ENCODE results near the gene UGT1A10. TPM values are rescaled to one million over a fixed set of nuclear protein-coding genes. Genes with fewer than 3 reads are reported as not detected.

UGT1A10 gene
- total RNA-seq, 1 experiment from 2014 or later: 0.11 TPM

- H4K20me1 ChIP-seq (ENCODE audit: insufficient read depth, low read depth, low read length): no peaks in the 10 kb centered on the region
- no peaks in the 10 kb centered on the region for H3K9me2 ChIP-seq (replicated peaks; ENCODE audit: insufficient read depth, low read length)
- no peak overlapping the region for H3K4me2 ChIP-seq (ENCODE audit: low read depth, low read length, poor library complexity, severe bottlenecking)
- H3K36me3 ChIP-seq (ENCODE audit: insufficient read depth, low read length): no peaks in the 10 kb centered on the region
- H3K27me3 ChIP-seq (ENCODE audit: low read length): no peaks in the 10 kb centered on the region; the same call in 1 of the 2 replicates
- H3K9ac ChIP-seq (ENCODE audit: low read length): no peak overlapping the region
- H3K9me3 ChIP-seq (ENCODE audit: low read length): no peaks in the 10 kb centered on the region
- H3K27ac ChIP-seq (ENCODE audit: low read length): no peak overlapping the region
- no peak for DNase-seq
- no peaks in the 10 kb centered on the region for H3K79me2 ChIP-seq (ENCODE audit: low read length)
- H3K4me1 ChIP-seq (ENCODE audit: low read length): peaks cover 11% of the 10 kb centered on the region
- H2AFZ ChIP-seq (ENCODE audit: low read length): no peak overlapping the region
- H3K4me3 ChIP-seq (ENCODE audit: low read length): no peak overlapping the region
Observed at GRCh38 chr2:233789554-233789953, 153.3 kb downstream of the UGT1A10 start.

- no peak overlapping the region for H2AFZ ChIP-seq (ENCODE audit: low read length)
- no peak overlapping the region for H3K9ac ChIP-seq (ENCODE audit: low read length)
- H3K4me2 ChIP-seq (ENCODE audit: low read depth, low read length, poor library complexity, severe bottlenecking): no peak overlapping the region
- DNase-seq: no peak
- no peaks in the 10 kb centered on the region for H3K9me2 ChIP-seq (replicated peaks; ENCODE audit: insufficient read depth, low read length)
- no peak overlapping the region for H3K4me3 ChIP-seq (ENCODE audit: low read length)
- peaks cover 3% of the 10 kb centered on the region; the same call in 1 of the 2 replicates for H3K4me1 ChIP-seq (ENCODE audit: low read length)
- H3K9me3 ChIP-seq (ENCODE audit: low read length): no peaks in the 10 kb centered on the region
- H3K79me2 ChIP-seq (ENCODE audit: low read length): no peaks in the 10 kb centered on the region
- H3K27ac ChIP-seq (ENCODE audit: low read length): no peak overlapping the region
- no peaks in the 10 kb centered on the region; the same call in 1 of the 2 replicates for H3K27me3 ChIP-seq (ENCODE audit: low read length)
- no peaks in the 10 kb centered on the region for H3K36me3 ChIP-seq (ENCODE audit: insufficient read depth, low read length)
- H4K20me1 ChIP-seq (ENCODE audit: insufficient read depth, low read depth, low read length): no peaks in the 10 kb centered on the region
Observed at GRCh38 chr2:233791151-233791882, 155.1 kb downstream of the UGT1A10 start.

- no peaks in the 10 kb centered on the region for H3K79me2 ChIP-seq (ENCODE audit: low read length)
- H3K9me3 ChIP-seq (ENCODE audit: low read length): no peaks in the 10 kb centered on the region
- H3K4me2 ChIP-seq (ENCODE audit: low read depth, low read length, poor library complexity, severe bottlenecking): no peak overlapping the region
- H4K20me1 ChIP-seq (ENCODE audit: insufficient read depth, low read depth, low read length): no peaks in the 10 kb centered on the region
- H3K4me3 ChIP-seq (ENCODE audit: low read length): no peak overlapping the region
- no peak overlapping the region for H3K9ac ChIP-seq (ENCODE audit: low read length)
- H3K27ac ChIP-seq (ENCODE audit: low read length): no peak overlapping the region
- H3K9me2 ChIP-seq (replicated peaks; ENCODE audit: insufficient read depth, low read length): no peaks in the 10 kb centered on the region
- no peaks in the 10 kb centered on the region for H3K27me3 ChIP-seq (ENCODE audit: low read length)
- H2AFZ ChIP-seq (ENCODE audit: low read length): no peak overlapping the region
- DNase-seq: no peak
- H3K36me3 ChIP-seq (ENCODE audit: insufficient read depth, low read length): no peaks in the 10 kb centered on the region
- H3K4me1 ChIP-seq (ENCODE audit: low read length): peaks cover 3% of the 10 kb centered on the region; the same call in 1 of the 2 replicates
Observed at GRCh38 chr2:233791883-233792329, 155.7 kb downstream of the UGT1A10 start.

GRCh38 chr2:233792720-233793119 lies 156.5 kb downstream of the UGT1A10 start:
- Histone ChIP-seq H3K27ac (ENCODE audit: low read length) (no peak overlapping the region), H3K9me2 (replicated peaks; ENCODE audit: insufficient read depth, low read length) (no peaks in the 10 kb centered on the region), H3K4me2 (ENCODE audit: low read depth, low read length, poor library complexity, severe bottlenecking) (no peak overlapping the region), H3K4me3 (ENCODE audit: low read length) (no peak overlapping the region), H4K20me1 (ENCODE audit: insufficient read depth, low read depth, low read length) (no peaks in the 10 kb centered on the region), H3K9me3 (ENCODE audit: low read length) (no peaks in the 10 kb centered on the region), H2AFZ (ENCODE audit: low read length) (no peak overlapping the region), H3K36me3 (ENCODE audit: insufficient read depth, low read length) (no peaks in the 10 kb centered on the region), H3K4me1 (ENCODE audit: low read length) (peaks cover 3% of the 10 kb centered on the region; the same call in 1 of the 2 replicates), H3K27me3 (ENCODE audit: low read length) (no peaks in the 10 kb centered on the region), H3K9ac (ENCODE audit: low read length) (no peak overlapping the region), H3K79me2 (ENCODE audit: low read length) (no peaks in the 10 kb centered on the region)
- no peak for DNase-seq

GRCh38 chr2:233793465-233794127 lies 157.3 kb downstream of the UGT1A10 start:
- Histone ChIP-seq H3K4me3 (ENCODE audit: low read length) (no peak overlapping the region), H3K36me3 (ENCODE audit: insufficient read depth, low read length) (no peaks in the 10 kb centered on the region), H3K9me3 (ENCODE audit: low read length) (no peaks in the 10 kb centered on the region), H4K20me1 (ENCODE audit: insufficient read depth, low read depth, low read length) (no peaks in the 10 kb centered on the region), H3K4me2 (ENCODE audit: low read depth, low read length, poor library complexity, severe bottlenecking) (no peak overlapping the region), H3K4me1 (ENCODE audit: low read length) (peaks cover 3% of the 10 kb centered on the region; the same call in 1 of the 2 replicates), H3K9me2 (replicated peaks; ENCODE audit: insufficient read depth, low read length) (no peaks in the 10 kb centered on the region), H3K9ac (ENCODE audit: low read length) (no peak overlapping the region), H2AFZ (ENCODE audit: low read length) (no peak overlapping the region), H3K27ac (ENCODE audit: low read length) (no peak overlapping the region), H3K79me2 (ENCODE audit: low read length) (no peaks in the 10 kb centered on the region), H3K27me3 (ENCODE audit: low read length) (no peaks in the 10 kb centered on the region)
- DNase-seq: no peak

GRCh38 chr2:233794128-233794658 lies 157.9 kb downstream of the UGT1A10 start:
- no peak overlapping the region for H3K4me3 ChIP-seq (ENCODE audit: low read length)
- H3K4me1 ChIP-seq (ENCODE audit: low read length): peaks cover 3% of the 10 kb centered on the region; the same call in 1 of the 2 replicates
- no peak for DNase-seq
- no peaks in the 10 kb centered on the region for H4K20me1 ChIP-seq (ENCODE audit: insufficient read depth, low read depth, low read length)
- H3K9me2 ChIP-seq (replicated peaks; ENCODE audit: insufficient read depth, low read length): no peaks in the 10 kb centered on the region
- H2AFZ ChIP-seq (ENCODE audit: low read length): no peak overlapping the region
- no peaks in the 10 kb centered on the region for H3K27me3 ChIP-seq (ENCODE audit: low read length)
- H3K9me3 ChIP-seq (ENCODE audit: low read length): no peaks in the 10 kb centered on the region
- no peak overlapping the region for H3K4me2 ChIP-seq (ENCODE audit: low read depth, low read length, poor library complexity, severe bottlenecking)
- no peak overlapping the region for H3K27ac ChIP-seq (ENCODE audit: low read length)
- no peaks in the 10 kb centered on the region for H3K79me2 ChIP-seq (ENCODE audit: low read length)
- no peak overlapping the region for H3K9ac ChIP-seq (ENCODE audit: low read length)
- no peaks in the 10 kb centered on the region for H3K36me3 ChIP-seq (ENCODE audit: insufficient read depth, low read length)

- Histone ChIP-seq H3K9me2 (replicated peaks; ENCODE audit: insufficient read depth, low read length) (no peaks in the 10 kb centered on the region), H3K27ac (ENCODE audit: low read length) (no peak overlapping the region), H4K20me1 (ENCODE audit: insufficient read depth, low read depth, low read length) (no peaks in the 10 kb centered on the region), H3K27me3 (ENCODE audit: low read length) (no peaks in the 10 kb centered on the region), H3K4me1 (ENCODE audit: low read length) (peaks cover 6% of the 10 kb centered on the region), H3K9ac (ENCODE audit: low read length) (no peak overlapping the region), H3K79me2 (ENCODE audit: low read length) (no peaks in the 10 kb centered on the region), H3K36me3 (ENCODE audit: insufficient read depth, low read length) (no peaks in the 10 kb centered on the region), H3K4me2 (ENCODE audit: low read depth, low read length, poor library complexity, severe bottlenecking) (no peak overlapping the region), H2AFZ (ENCODE audit: low read length) (no peak overlapping the region), H3K4me3 (ENCODE audit: low read length) (no peak overlapping the region), H3K9me3 (ENCODE audit: low read length) (no peaks in the 10 kb centered on the region)
- no peak for DNase-seq
Observed at GRCh38 chr2:233795735-233796171, 159.5 kb downstream of the UGT1A10 start.

GRCh38 chr2:233796254-233796653 lies 160.0 kb downstream of the UGT1A10 start:
- Histone ChIP-seq H3K27ac (ENCODE audit: low read length) (no peak overlapping the region), H3K27me3 (ENCODE audit: low read length) (no peaks in the 10 kb centered on the region), H3K36me3 (ENCODE audit: insufficient read depth, low read length) (no peaks in the 10 kb centered on the region), H3K9ac (ENCODE audit: low read length) (no peak overlapping the region), H3K4me3 (ENCODE audit: low read length) (no peak overlapping the region), H2AFZ (ENCODE audit: low read length) (no peak overlapping the region), H3K4me1 (ENCODE audit: low read length) (peaks cover 11% of the 10 kb centered on the region), H3K9me3 (ENCODE audit: low read length) (no peaks in the 10 kb centered on the region), H3K9me2 (replicated peaks; ENCODE audit: insufficient read depth, low read length) (no peaks in the 10 kb centered on the region), H3K4me2 (ENCODE audit: low read depth, low read length, poor library complexity, severe bottlenecking) (no peak overlapping the region), H3K79me2 (ENCODE audit: low read length) (no peaks in the 10 kb centered on the region), H4K20me1 (ENCODE audit: insufficient read depth, low read depth, low read length) (no peaks in the 10 kb centered on the region)
- DNase-seq: no peak

Data from Karpas-422 (cell line).